HEK293 (cell line): ENCODE measurements around the gene KCNJ14.
A peak's percentile ranks its signal among the peaks of the same experiment; 100 is the strongest.

ENCODE experiments used
- CTCF ChIA-PET: fragments of 350-600 bp; formaldehyde crosslinking; extraction: SDS; loops from one replicate; lab custom pipeline; 2021; ENCODE audit warnings: antibody characterized with exemption; lab: Yijun Ruan, JAX
- POLR2A ChIA-PET: fragments of 300-600 bp; formaldehyde crosslinking; extraction: SDS; loops from one replicate; lab custom pipeline; 2020; ENCODE audit warnings: antibody characterized with exemption, inconsistent platforms; lab: Yijun Ruan, JAX
- H3K27ac ChIP-seq: fragments of 200-500 bp; sonication (Bioruptor generic); 2 replicates; pipeline ENCODE4 v1.5.1; 2014; ENCODE audit warnings: low read depth, low read length, control low read depth, inconsistent platforms; ENCODE audit errors: extremely low read depth
- H3K36me3 ChIP-seq, 2 experiments: fragments of 200-500 bp in 1 of 2; sonication (Bioruptor generic) in 1 of 2; 1 replicate in 1 of 2; 2 replicates in 1 of 2; pipeline ENCODE4 v1.5.1; 2014 to 2017; ENCODE audit warnings: inconsistent platforms in 2 of 2, low read length in 2 of 2; ENCODE audit not compliant: control insufficient read depth in 2 of 2, insufficient read depth in 1 of 2
- H3K4me1 ChIP-seq: fragments of 200-500 bp; sonication (Bioruptor generic); 2 replicates; pipeline ENCODE4 v1.5.1; 2014; ENCODE audit warnings: mild to moderate bottlenecking, low read length, inconsistent platforms; ENCODE audit not compliant: control insufficient read depth, insufficient read depth
- H3K4me3 ChIP-seq: 2 replicates; pipeline ENCODE4 v1.5.1; 2011; ENCODE audit warnings: low read depth, mild to moderate bottlenecking, control low read depth, low read length, moderate library complexity
- H3K9me3 ChIP-seq: fragments of 200-500 bp; sonication (Bioruptor generic); 2 replicates; pipeline ENCODE4 v1.5.1; 2014; ENCODE audit warnings: low read depth, low read length, inconsistent platforms; ENCODE audit not compliant: control insufficient read depth, insufficient read depth
- EGR2 ChIP-seq: fragments of 450-650 bp; formaldehyde crosslinking; IDR thresholded peaks from 2 replicates; pipeline ENCODE4 v1.5.1; 2016; ENCODE audit warnings: low read depth, missing biosample characterization, missing genetic modification characterization
- GLI2 ChIP-seq: fragments of 450-650 bp; formaldehyde crosslinking; IDR thresholded peaks from 2 replicates; pipeline ENCODE4; 2017; ENCODE audit warnings: missing biosample characterization, missing genetic modification characterization, low read depth, borderline replicate concordance
- KLF1 ChIP-seq: fragments of 450-650 bp; formaldehyde crosslinking; IDR thresholded peaks from 2 replicates; pipeline ENCODE4 v1.5.1; 2016; ENCODE audit warnings: missing biosample characterization, missing genetic modification characterization
- KLF9 ChIP-seq: fragments of 450-650 bp; formaldehyde crosslinking; IDR thresholded peaks from 2 replicates; pipeline ENCODE4 v1.5.1; 2016; ENCODE audit warnings: missing biosample characterization, missing genetic modification characterization, low read depth
- SCRT2 ChIP-seq: fragments of 450-650 bp; formaldehyde crosslinking; IDR thresholded peaks from 2 replicates; pipeline ENCODE4 v1.5.1; 2016; ENCODE audit warnings: missing biosample characterization, missing genetic modification characterization
- SP7 ChIP-seq: fragments of 450-650 bp; formaldehyde crosslinking; IDR thresholded peaks from 2 replicates; pipeline ENCODE4 v1.5.1; 2016; ENCODE audit warnings: missing biosample characterization, missing genetic modification characterization
- ZNF10 ChIP-seq: fragments of 450-650 bp; formaldehyde crosslinking; IDR thresholded peaks from 2 replicates; pipeline ENCODE4 v1.5.1; 2017; ENCODE audit warnings: missing biosample characterization, missing genetic modification characterization
- ZNF747 ChIP-seq: fragments of 450-650 bp; formaldehyde crosslinking; IDR thresholded peaks from 2 replicates; pipeline ENCODE4 v1.5.1; 2016; ENCODE audit warnings: missing biosample characterization, missing genetic modification characterization
- ZNF791 ChIP-seq: fragments of 450-650 bp; formaldehyde crosslinking; IDR thresholded peaks from 2 replicates; pipeline ENCODE4 v1.5.1; 2016; ENCODE audit warnings: missing biosample characterization, missing genetic modification characterization
- ZNF830 ChIP-seq: fragments of 450-650 bp; IDR thresholded peaks from 2 replicates; pipeline ENCODE4 v1.5.0; 2018; ENCODE audit warnings: missing biosample characterization, missing genetic modification characterization, low read depth, mild to moderate bottlenecking, moderate library complexity
- ZNF837 ChIP-seq: fragments of 450-650 bp; formaldehyde crosslinking; IDR thresholded peaks from 2 replicates; pipeline ENCODE4 v1.5.1; 2016; ENCODE audit warnings: missing biosample characterization, missing genetic modification characterization
- ZNF843 ChIP-seq: fragments of 450-650 bp; formaldehyde crosslinking; IDR thresholded peaks from 2 replicates; pipeline ENCODE4 v1.5.1; 2016; ENCODE audit warnings: missing biosample characterization, missing genetic modification characterization

The KCNJ14 gene

DNA sequence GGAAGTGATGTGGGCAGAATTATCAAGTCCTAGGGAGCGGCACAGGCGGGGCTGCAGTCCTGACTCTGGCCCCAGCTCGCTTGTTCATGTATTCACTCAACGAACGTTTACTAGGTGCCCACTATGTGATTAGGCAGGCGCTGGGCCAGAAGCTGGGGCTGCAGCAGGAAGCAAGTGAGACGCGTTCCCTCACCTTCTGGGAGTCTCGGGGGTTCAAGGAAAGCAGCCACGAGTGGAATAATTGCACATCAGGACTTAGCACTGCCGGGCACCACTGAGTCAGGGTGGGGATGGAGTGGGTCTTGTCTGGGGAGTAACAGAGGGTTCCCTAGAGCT is 58.7 kb downstream of the KCNJ14 start:
- TF ChIP-seq SP7: no peak
- TF ChIP-seq ZNF791 (tag by site-specific recombination): no peak
- TF ChIP-seq GLI2 (tag by site-specific recombination): no peak
- no peak for TF ChIP-seq ZNF843 (tag by site-specific recombination)
- TF ChIP-seq ZNF830 (tag by site-specific recombination): no peak
- TF ChIP-seq KLF1 (tag by site-specific recombination): no peak
- TF ChIP-seq ZNF10 (tag by site-specific recombination): no peak; the same call in 1 of the 2 replicates
- no peak for TF ChIP-seq SCRT2
- no peak for TF ChIP-seq ZNF747 (tag by site-specific recombination)
- H3K9me3 ChIP-seq: no peaks in the 10 kb centered on the region
- peak overlapping the region; percentile 61; the same call in 1 of the 2 replicates for H3K4me3 ChIP-seq
- no peaks in the 10 kb centered on the region for H3K36me3 ChIP-seq
- ChIA-PET POLR2A (interaction anchor here (0.6 to 1.7 kb wide), 11 partner anchors 10 to 105 kb away, joined by 3 to 10 read pairs (median 4); partner anchors contain the start of genes RPL18 and SPHK2), CTCF (interaction anchor here (0.9 to 1.3 kb wide), 2 partner anchors 24 to 70 kb away, joined by 4 read pairs; no protein-coding TSS in a partner anchor)
- no peak overlapping the region for H3K27ac ChIP-seq
- no peaks in the 10 kb centered on the region for H3K4me1 ChIP-seq

GRCh38 chr19:48516536-48516935 is 61.2 kb downstream of the KCNJ14 start:
- CTCF ChIA-PET: no interaction called here
- Histone ChIP-seq H3K4me1 (no peaks in the 10 kb centered on the region), H3K4me3 (no peak overlapping the region), H3K9me3 (no peaks in the 10 kb centered on the region), H3K27ac (no peak overlapping the region)
- TF ChIP-seq EGR2 (peak; percentile 36), ZNF837 (tag by site-specific recombination) (no peak), KLF9 (tag by site-specific recombination) (0 out of 2 replicates have a peak, but pooled peaks have one; percentile 13)
- TF ChIP-seq, all 188 proteins: peak for 2
- POLR2A ChIA-PET: no interaction called here
- no peaks in the 10 kb centered on the region for H3K36me3 ChIP-seq
